IPS-11a (cell line): ENCODE results near the gene HPDL.
A peak's percentile ranks its signal among the peaks of the same experiment; 100 is the strongest.
"Not testable (repeated sequence)": the region's sequence is repeated elsewhere in the genome, so short reads cannot be mapped to it uniquely, and the experiment has no call there.

Source experiments
- H3K4me3 ChIP-seq: one replicate; pipeline ENCODE4 v1.5.1; 2013; ENCODE audit warnings: low read depth, low read length, control low read depth

HPDL gene

DNA sequence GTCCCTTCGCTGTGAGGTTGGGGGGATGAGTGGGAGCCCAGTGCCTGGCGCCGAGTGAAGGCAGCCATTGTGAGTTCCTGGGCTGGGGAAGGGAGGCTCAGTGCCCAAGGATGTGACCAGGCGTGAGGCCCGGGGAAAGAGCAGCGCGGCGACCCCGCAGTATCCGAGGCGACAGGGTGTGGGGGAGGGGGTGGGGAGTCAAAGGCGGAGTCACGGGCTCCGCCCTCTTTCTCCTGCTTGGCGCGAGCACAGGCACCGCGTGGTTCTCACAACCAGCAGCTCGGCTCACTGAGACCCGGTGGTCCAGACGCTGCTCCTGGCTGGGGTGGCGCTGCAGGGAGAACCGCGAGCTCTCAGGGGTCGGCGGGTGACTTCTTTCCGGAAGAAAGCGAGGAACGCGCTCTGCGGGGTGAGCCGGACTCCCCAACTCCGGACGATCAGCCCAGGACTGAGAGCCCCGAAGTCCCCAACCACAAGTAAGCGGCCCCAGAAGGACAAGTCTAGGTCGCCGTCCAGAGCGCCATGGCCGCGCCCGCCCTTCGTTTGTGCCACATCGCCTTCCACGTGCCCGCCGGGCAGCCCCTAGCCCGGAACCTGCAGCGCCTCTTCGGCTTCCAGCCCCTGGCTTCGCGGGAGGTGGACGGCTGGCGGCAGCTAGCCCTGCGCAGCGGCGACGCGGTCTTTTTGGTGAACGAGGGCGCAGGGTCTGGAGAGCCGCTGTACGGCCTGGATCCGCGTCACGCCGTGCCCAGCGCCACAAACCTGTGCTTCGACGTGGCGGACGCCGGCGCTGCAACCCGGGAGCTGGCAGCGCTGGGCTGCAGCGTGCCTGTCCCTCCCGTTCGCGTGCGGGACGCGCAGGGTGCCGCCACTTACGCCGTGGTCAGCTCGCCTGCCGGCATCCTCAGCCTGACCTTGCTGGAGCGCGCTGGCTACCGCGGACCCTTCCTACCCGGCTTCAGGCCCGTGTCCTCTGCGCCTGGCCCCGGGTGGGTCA lies at the start of gene HPDL:
Gene HPDL, plus strand, starts transcription at position 269 of the 997 bp plus-strand sequence. Its CDS starts 254 bp downstream, at position 523.
- peak within 1 kb of the TSS; percentile 33 for H3K4me3 ChIP-seq

DNA sequence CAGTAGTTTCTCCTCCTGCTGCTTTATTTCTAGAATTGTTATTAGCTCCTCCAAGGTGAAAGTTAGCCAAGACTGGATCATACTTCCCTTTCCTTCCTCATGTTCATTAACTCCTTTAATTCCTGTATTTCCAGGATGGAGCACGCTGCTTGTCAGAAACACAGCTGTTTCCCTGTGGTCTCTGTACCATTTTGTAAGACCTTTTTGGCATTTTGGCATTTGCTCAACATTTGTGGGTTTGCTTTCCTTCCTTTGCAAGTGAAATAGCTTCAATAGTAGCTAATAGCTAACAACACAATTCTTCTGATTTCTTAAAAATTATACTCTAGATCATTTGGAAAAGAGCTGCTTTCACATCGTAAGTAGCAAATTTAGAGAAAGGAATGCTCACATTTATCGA lies 44.3 kb upstream of the HPDL start:
- H3K4me3 ChIP-seq = no peak overlapping the region

- H3K4me3 ChIP-seq = not testable (repeated sequence)
Observed at GRCh38 chr1:45284858-45285257, 41.8 kb upstream of the HPDL start.

DNA sequence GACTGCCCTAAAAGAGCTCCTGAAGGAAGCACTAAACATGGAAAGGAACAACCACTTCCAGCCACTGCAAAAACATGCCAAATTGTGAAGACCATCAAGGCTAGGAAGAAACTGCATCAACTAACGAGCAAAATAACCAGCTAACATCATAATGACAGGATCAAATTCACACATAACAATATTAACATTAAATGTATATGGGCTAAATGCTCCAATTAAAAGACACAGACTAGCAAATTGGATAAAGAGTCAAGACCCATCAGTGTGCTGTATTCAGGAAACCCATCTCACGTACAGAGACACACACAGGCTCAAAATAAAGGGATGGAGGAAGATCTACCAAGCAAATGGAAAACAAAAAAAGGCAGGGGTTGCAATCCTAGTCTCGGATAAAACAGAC lies 40.2 kb upstream of the HPDL start:
- H3K4me3 ChIP-seq = not testable (repeated sequence)

DNA sequence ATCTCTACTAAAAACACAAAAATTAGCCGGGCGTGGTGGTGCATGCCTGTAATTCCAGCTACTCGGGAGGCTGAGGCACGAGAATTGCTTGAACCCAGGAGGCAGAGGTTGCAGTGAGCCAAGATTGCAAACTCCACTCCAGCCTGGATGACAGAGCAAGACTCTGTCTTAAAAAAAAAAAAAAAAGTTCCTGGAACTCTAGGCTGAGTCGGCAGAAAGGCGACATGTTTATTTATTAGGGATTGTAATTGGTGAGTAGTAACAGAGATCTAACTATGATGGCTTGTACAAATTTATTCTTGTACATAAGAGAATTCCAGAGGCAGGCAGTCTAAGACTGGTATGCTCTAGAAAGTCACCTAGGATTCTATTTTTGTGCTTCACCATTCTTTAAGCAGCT lies 35.7 kb upstream of the HPDL start:
- H3K4me3 ChIP-seq = not testable (repeated sequence)

GRCh38 chr1:45291716-45292115 lies 35.0 kb upstream of the HPDL start:
- no peak overlapping the region for H3K4me3 ChIP-seq

GRCh38 chr1:45297666-45298356 lies 28.9 kb upstream of the HPDL start:
- no peak overlapping the region for H3K4me3 ChIP-seq

DNA sequence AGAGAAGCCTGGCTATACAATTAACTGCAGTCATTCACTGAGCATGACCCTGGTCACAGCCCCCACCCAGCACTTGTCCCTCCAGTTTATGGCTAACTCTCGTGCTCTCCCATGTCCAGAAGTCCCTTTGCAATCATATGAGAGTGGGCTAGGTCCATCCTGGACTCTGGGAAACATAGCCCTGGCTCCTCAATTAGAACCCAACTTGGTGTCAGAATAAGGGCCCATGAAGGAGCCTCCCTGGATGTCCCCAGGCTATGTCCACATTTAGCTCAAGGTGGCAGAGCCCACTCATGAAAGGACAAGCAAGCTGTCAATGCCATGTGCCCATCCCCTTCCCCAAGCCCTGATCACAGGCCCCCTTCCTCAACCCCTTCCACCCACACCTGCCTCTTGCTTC lies 27.4 kb upstream of the HPDL start:
- no peak overlapping the region for H3K4me3 ChIP-seq

- H3K4me3 ChIP-seq = no peak overlapping the region
Observed at GRCh38 chr1:45299981-45300668, 26.6 kb upstream of the HPDL start.

- no peak overlapping the region for H3K4me3 ChIP-seq
Observed at GRCh38 chr1:45300669-45300997, 26.1 kb upstream of the HPDL start.

DNA sequence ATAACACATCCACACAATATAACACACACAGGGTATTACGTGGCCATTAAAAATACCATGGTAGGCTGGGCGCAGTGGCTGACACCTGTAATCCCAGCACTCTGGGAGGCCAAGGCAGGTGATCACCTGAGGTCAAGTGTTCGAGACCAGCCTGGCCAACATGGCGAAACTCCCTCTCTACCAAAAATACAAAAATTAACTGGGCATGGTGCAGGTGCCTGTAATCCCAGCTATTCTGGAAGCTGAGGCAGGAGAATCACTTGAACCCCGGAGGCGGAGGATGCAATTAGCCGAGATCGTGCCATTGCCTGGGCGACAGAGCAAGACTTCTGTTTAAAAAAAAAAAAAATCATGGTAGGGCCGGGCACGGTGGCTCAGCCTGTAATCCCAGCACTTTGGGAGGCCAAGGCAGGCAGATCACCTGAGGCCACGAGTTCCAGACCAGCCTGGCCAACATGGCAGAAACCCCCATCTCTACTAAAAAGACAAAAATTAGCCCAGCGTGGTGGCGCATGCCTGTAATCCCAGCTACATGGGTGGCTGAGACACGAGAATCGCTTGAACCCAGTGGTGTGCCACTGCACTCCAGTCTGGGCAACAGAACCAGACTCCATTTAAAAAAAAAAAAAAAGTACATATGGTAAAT lies 24.1 kb upstream of the HPDL start:
- H3K4me3 ChIP-seq = peak overlapping the region; percentile 57

DNA sequence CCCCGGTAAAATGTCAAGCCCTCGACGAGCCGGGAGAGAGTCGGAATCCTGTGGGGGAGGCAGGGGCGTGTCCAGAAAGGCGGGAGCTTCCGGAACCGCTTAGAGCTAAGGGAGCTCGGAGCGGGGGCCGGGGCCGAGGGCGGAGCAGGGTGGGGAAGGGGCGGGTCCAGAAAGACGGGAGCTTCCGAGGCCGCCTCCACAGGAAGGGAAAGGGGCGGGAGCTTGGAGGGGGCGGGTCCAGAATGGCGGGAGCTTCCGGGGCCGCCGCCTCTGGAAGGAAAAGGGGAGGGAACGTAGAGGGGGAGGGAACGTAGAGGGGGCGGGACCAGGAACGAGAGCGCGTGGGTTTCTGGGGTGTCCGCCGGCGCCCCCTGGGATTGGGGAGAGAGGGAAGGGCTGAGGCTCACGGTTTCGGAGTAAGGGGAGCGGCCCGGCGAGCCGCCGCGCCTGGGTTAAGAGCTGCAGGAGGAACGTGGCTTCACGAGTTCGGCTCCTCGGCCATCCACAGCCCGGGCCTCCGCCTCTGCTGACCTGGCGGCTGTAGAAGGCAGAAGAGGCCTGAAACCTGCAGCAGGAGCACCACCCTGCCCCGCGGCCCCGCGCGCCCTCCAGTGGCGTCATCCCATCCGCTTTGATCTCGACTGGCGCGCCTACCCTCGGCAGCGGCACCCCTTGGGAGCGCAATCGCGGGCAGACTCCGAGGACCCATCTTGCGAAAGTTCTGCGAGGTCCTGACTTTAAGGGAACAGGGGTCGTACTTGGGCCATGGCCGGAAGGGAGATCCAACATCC lies 23.0 kb upstream of the HPDL start:
- peak overlapping the region; percentile 70 for H3K4me3 ChIP-seq

GRCh38 chr1:45304311-45305081 lies 22.2 kb upstream of the HPDL start:
- peak overlapping the region; percentile 70 for H3K4me3 ChIP-seq

- no peak overlapping the region for H3K4me3 ChIP-seq
Observed at GRCh38 chr1:45305231-45305630, 21.5 kb upstream of the HPDL start.

DNA sequence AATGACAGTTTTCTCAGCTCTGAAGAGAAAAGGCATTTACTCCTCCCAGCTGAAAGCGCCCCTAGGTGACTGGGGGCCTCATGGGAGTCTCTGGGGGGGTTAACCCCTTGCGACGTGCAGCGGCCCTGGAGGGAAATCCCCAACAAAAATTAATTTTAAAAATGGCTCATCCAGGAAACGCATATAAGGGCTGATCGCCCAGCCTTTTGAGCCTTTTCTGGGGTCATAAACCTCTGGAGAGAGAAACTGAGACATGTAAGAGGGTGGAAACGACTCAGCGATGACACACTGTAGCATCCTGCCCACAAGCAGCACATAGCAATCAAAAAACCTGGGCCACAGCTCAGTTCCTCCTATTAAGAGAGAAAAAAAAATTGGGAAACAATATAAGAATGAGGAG lies 20.4 kb upstream of the HPDL start:
- no peak overlapping the region for H3K4me3 ChIP-seq

DNA sequence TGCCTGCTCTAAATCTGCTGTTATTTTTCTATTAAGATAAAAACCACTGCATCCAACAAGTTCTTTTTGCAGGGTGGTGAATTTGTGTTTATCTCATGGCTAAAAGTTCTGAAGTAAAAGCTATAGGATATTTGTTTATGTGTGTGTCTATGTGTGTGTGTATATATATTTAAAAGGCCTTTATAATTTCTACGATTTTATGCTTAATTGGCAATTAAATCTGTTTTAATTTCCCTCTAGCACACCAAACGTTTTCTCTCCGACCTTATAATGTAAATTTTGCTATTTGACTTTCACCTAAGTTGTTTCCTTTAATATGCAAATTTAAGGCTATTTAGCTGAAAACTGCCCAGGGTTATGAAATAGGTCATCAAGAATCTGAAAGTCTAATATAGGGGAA lies 19.8 kb upstream of the HPDL start:
- no peak overlapping the region for H3K4me3 ChIP-seq

- no peak overlapping the region for H3K4me3 ChIP-seq
Observed at GRCh38 chr1:45314266-45314665, 12.4 kb upstream of the HPDL start.

- no peak overlapping the region for H3K4me3 ChIP-seq
Observed at GRCh38 chr1:45317166-45317565, 9.5 kb upstream of the HPDL start.

DNA sequence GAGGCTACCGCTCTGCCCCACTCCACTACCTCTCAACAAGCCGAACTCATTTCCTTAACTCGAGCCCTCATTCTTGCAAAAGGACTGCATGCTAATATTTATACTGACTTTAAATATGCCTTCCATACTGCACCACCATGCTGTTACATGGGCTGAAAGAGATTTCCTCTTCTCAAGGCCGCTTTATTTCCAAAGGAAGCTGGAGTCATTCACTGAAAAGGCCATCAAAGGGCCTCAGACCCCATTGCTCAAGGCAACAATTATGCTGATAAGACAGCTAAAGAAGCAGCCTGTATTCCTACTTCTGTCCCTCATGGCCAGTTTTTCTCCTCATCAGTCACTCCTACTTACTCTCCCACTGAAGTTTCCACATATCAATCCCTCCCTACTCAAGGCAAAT lies 6.9 kb upstream of the HPDL start:
- H3K4me3 ChIP-seq = no peak overlapping the region

DNA sequence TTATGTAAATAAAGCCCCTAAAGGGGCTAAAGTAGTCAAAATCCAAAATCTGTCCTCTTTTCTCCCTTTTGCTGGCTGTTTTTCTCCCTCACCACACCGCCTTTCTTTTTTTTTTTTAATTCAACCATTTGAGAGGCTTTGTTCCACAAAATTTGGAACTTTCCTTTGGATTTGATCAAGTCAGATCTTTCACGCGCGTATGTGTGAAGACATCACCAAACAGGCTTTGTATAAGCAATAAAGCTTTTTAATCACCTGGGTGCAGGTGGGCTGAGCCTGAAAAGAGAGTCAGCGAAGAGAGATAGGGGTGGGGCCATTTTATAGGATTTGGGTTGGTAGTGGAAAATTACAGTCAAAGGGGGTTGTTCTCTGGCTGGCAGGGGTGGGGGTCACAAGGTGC lies 5.3 kb upstream of the HPDL start:
- no peak overlapping the region for H3K4me3 ChIP-seq
